Measurements from ENCODE around the gene VAC14.
"Not testable (repeated sequence)": the region's sequence is repeated elsewhere in the genome, so short reads cannot be mapped to it uniquely, and the experiment has no call there.

Gene VAC14

GRCh38 chr16:70800781-70801480 lies at the start of gene VAC14:
VAC14 (minus strand) TSS chr16:70801158; CDS start chr16:70800900, 258 bp downstream.
- H3K4me3 ChIP-seq (ENCODE audit: low read depth, low read length): peak within 1 kb of the TSS; percentile 84
- TF ChIP-seq, protein P1, sequence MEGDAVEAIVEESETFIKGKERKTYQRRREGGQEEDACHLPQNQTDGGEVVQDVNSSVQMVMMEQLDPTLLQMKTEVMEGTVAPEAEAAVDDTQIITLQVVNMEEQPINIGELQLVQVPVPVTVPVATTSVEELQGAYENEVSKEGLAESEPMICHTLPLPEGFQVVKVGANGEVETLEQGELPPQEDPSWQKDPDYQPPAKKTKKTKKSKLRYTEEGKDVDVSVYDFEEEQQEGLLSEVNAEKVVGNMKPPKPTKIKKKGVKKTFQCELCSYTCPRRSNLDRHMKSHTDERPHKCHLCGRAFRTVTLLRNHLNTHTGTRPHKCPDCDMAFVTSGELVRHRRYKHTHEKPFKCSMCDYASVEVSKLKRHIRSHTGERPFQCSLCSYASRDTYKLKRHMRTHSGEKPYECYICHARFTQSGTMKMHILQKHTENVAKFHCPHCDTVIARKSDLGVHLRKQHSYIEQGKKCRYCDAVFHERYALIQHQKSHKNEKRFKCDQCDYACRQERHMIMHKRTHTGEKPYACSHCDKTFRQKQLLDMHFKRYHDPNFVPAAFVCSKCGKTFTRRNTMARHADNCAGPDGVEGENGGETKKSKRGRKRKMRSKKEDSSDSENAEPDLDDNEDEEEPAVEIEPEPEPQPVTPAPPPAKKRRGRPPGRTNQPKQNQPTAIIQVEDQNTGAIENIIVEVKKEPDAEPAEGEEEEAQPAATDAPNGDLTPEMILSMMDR (IDR thresholded peaks at IDR 0.05; ENCODE audit: low read depth, low read length): no peak

DNA sequence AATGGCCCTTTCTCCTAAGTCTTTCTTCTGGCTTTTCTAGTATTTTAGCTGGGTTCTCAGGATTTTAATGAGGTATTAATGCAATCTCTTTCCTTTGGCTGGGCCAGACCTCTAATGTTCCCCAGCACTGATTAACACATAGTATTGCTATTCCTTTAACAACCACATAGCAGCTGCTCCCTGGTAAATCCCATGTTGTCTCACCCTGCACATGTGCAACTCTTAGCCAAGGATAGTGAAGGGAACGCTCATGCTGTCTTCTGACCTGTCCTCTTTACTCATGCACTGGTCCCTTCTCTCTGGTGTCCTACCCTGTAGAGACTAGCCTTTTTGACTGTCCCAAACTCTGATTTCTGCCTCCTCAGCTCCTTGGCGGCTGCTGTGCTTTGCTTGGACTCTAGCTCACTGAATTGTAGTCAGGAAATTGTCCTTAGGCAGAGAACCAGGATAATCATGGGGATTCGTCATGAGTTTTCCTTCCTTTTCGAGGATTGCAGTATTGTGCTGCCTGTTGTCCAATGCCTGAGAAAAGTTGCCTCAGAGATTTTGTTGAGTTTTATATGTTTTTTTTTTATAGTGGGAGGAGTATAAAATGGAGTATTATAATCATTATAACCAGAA lies 22.6 kb upstream of the VAC14 start:
- not testable (repeated sequence) for H3K4me3 ChIP-seq (ENCODE audit: low read depth, low read length)

DNA sequence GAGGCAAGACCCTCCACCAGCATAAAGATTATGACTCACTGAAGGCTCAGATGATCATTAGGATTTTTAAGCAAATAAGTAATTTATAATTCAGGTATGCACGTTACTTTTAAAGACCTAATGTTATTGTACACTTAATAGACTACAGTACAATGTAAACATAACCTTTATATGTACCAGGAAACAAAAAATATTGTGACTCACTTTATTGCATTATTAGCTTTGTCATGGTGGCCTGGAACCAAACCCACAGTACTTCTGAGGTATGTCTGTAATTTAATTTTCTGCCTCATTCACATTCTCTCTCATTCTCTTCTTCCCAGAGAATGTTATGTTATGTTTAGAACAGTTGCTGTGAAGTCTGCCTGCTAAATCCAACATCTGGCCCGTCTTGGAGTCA lies 21.8 kb upstream of the VAC14 start:
- not testable (repeated sequence) for H3K4me3 ChIP-seq (ENCODE audit: low read depth, low read length)

GRCh38 chr16:70818088-70818487 lies 17.1 kb upstream of the VAC14 start:
- H3K4me3 ChIP-seq (ENCODE audit: low read depth, low read length): not testable (repeated sequence)

DNA sequence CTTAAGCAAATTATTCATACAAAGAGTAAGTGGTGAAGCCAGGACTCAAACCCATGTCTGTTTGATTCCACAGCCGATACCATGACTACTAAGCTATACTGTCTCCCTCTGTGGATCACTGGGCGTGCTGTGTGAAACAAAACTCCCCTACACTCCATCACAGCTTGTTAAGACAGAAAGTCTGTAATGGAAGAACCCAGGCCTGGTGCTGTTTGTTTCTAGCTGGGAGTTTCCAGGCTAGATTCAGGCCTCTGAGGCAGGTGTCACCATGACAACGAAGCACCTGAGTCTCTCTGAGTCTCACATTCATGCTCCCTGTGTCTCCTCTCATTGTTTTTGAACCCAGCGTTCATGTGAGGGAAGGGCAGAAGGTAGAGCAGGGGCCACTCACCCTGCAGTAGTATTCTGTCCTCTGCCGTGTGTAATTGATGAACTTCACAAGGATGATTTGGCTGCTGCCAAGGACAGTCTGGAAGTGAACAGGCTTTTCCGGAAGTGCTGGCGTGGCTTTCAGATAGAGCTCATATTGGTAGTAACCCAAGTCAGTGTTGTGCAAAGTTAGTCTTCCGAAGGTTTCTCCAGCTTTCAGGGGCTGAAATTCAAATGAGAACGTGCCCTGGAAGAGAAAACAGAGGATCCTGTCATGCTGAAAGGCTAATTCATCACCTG lies 8.6 kb upstream of the VAC14 start:
- H3K4me3 ChIP-seq (ENCODE audit: low read depth, low read length): no peak overlapping the region
- TF ChIP-seq, protein P1 (IDR thresholded peaks at IDR 0.05; ENCODE audit: low read depth, low read length): no peak

GRCh38 chr16:70808371-70808770 lies 7.4 kb upstream of the VAC14 start:
- TF ChIP-seq, protein P1 (IDR thresholded peaks at IDR 0.05; ENCODE audit: low read depth, low read length): no peak
- H3K4me3 ChIP-seq (ENCODE audit: low read depth, low read length): no peak overlapping the region

DNA sequence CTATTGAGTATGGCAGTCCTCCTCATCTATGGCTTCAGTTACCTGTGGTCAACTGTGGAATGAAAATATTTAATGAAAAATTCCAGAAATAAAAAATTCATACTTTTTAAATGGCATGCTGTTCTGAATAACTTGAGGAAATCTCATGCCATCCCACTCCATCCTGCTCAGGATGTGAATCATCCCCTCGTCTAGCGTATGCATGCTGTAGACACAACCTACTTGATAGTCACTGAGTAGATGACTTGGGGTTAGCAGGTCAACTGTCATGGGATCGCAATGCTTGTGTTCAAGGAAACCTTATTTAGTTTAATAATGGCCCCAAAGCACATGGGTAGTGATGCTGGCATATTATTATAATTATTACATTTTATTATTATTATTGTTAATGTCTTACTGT lies 4.8 kb upstream of the VAC14 start:
- H3K4me3 ChIP-seq (ENCODE audit: low read depth, low read length): no peak overlapping the region
- TF ChIP-seq, protein P1 (IDR thresholded peaks at IDR 0.05; ENCODE audit: low read depth, low read length): no peak

DNA sequence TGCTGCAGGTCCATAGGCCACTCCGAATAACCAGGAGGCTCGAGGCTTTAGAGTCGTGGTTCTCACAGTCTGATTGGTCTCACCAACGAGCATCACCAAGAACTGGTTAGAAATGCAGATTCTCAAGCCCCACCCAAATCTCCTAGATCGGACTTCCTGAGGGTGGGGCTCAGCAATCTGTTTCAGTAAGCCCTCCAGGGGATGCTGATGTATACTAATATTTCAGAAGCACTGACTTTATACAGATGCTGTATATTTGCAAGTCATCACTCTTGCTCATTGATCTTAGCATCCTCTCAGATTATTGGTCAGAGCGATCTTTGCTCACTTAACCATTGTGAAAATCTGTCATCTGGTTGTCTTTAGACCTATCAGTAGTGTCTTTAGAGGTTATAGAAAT lies 4.4 kb upstream of the VAC14 start:
- TF ChIP-seq, protein P1 (IDR thresholded peaks at IDR 0.05; ENCODE audit: low read depth, low read length): no peak
- H3K4me3 ChIP-seq (ENCODE audit: low read depth, low read length): no peak overlapping the region
